WTC11 (cell line): Measurements from ENCODE around the gene RAB13. TPM values are rescaled to one million over a fixed set of nuclear protein-coding genes. Genes with fewer than 3 reads are reported as not detected.

ENCODE experiments used
- ATAC-seq: fragments of 200-7000 bp; cut with Tn5 transposase; 2 replicates; pipeline ENCODE4 v1.10.0; 2021; ENCODE audit warnings: mild to moderate bottlenecking, moderate library complexity
- CTCF ChIA-PET: fragments of 300-600 bp; sonication (Branson Sonifier 250); formaldehyde crosslinking; loops from one replicate; lab custom pipeline; 2021; ENCODE audit warnings: antibody characterized with exemption; lab: Charles Lee
- POLR2A ChIA-PET: fragments of 350-600 bp; sonication (Branson Sonifier 250); formaldehyde crosslinking; loops from one replicate; lab custom pipeline; 2021; ENCODE audit warnings: antibody characterized with exemption; lab: Charles Lee
- DNase-seq: peaks from one replicate; pipeline ENCODE4 v3.0.0; 2021; ENCODE audit warnings: low spot score
- H3K27ac Mint-ChIP-seq: 2 replicates; pipeline ENCODE4 v1.8.0; 2021; ENCODE audit warnings: mixed read lengths
- H3K27me3 Mint-ChIP-seq: 2 replicates; pipeline ENCODE4 v1.8.0; 2021; ENCODE audit warnings: low read depth, mild to moderate bottlenecking, moderate library complexity, mixed read lengths
- H3K36me3 Mint-ChIP-seq: 2 replicates; pipeline ENCODE4 v1.8.0; 2021; ENCODE audit warnings: mixed read lengths
- H3K4me1 Mint-ChIP-seq: 2 replicates; pipeline ENCODE4 v1.8.0; 2022; ENCODE audit warnings: mixed read lengths
- H3K4me3 Mint-ChIP-seq: 2 replicates; pipeline ENCODE4 v1.8.0; 2021; ENCODE audit warnings: mild to moderate bottlenecking, moderate library complexity, mixed read lengths
- H3K9me3 Mint-ChIP-seq: 2 replicates; pipeline ENCODE4 v1.8.0; 2021; ENCODE audit warnings: mixed read lengths
- ATF1 ChIP-seq: sonication (generic); formaldehyde crosslinking; IDR thresholded peaks from 2 replicates; pipeline ENCODE4 v1.8.1; 2023; ENCODE audit warnings: mild to moderate bottlenecking, moderate library complexity, missing genetic modification reagents
- ATF6 ChIP-seq: sonication (generic); formaldehyde crosslinking; IDR thresholded peaks from 2 replicates; pipeline ENCODE4 v1.8.1; 2023; ENCODE audit warnings: mild to moderate bottlenecking, missing genetic modification reagents
- ERG ChIP-seq: fragments of 250-450 bp; sonication (Bioruptor Pico); IDR thresholded peaks from 2 replicates; pipeline ENCODE4 v1.8.0; 2021; ENCODE audit warnings: mild to moderate bottlenecking
- ESRRA ChIP-seq: sonication (generic); formaldehyde crosslinking; IDR thresholded peaks from 2 replicates; pipeline ENCODE4 v1.8.1; 2022; ENCODE audit warnings: mild to moderate bottlenecking, missing genetic modification reagents, borderline replicate concordance
- MXD4 ChIP-seq: fragments of 250-450 bp; sonication (Bioruptor Pico); IDR thresholded peaks from 2 replicates; pipeline ENCODE4 v1.8.0; 2021; ENCODE audit warnings: mild to moderate bottlenecking, moderate library complexity, borderline replicate concordance
- NR1H2 ChIP-seq: sonication (generic); formaldehyde crosslinking; IDR thresholded peaks from 2 replicates; pipeline ENCODE4 v1.9.0; 2021; ENCODE audit warnings: mild to moderate bottlenecking, moderate library complexity, missing genetic modification reagents
- NR3C1 ChIP-seq: sonication (generic); formaldehyde crosslinking; conservative IDR thresholded peaks from 2 replicates; pipeline ENCODE4 v1.8.1; 2023; ENCODE audit warnings: low read depth, mild to moderate bottlenecking, missing genetic modification reagents
- PRRX2 ChIP-seq: fragments of 250-450 bp; sonication (Bioruptor Pico); IDR thresholded peaks from 2 replicates; pipeline ENCODE4 v1.8.0; 2021; ENCODE audit warnings: mild to moderate bottlenecking
- RELA ChIP-seq: sonication (generic); formaldehyde crosslinking; IDR thresholded peaks from 2 replicates; pipeline ENCODE4 v1.8.1; 2022; ENCODE audit warnings: missing genetic modification reagents, mild to moderate bottlenecking, borderline replicate concordance
- SMAD4 ChIP-seq: sonication (generic); formaldehyde crosslinking; IDR thresholded peaks from 2 replicates; pipeline ENCODE4 v1.8.0; 2022; ENCODE audit warnings: mild to moderate bottlenecking, missing genetic modification reagents
- TEAD4 ChIP-seq: sonication (generic); formaldehyde crosslinking; IDR thresholded peaks from 2 replicates; pipeline ENCODE4 v1.8.0; 2022; ENCODE audit warnings: mild to moderate bottlenecking, missing genetic modification reagents
- ZNF317 ChIP-seq: sonication (generic); formaldehyde crosslinking; IDR thresholded peaks from 2 replicates; pipeline ENCODE4 v1.8.1; 2023; ENCODE audit warnings: low read depth, mild to moderate bottlenecking, moderate library complexity, missing genetic modification reagents, borderline replicate concordance
- total RNA-seq: library from RNA; stranded (reverse); gene quantifications from 3 replicates; pipeline ENCODE4 v1.2.3, GENCODE V29; 2021
- TF ChIP-seq, protein P1 (sequence below): sonication (generic); formaldehyde crosslinking; IDR thresholded peaks from 2 replicates; pipeline ENCODE4 v1.8.0; 2023; ENCODE audit warnings: missing genetic modification reagents, mild to moderate bottlenecking, borderline replicate concordance
- TF ChIP-seq, protein P2 (sequence below): sonication (generic); formaldehyde crosslinking; IDR thresholded peaks from 2 replicates; pipeline ENCODE4 v1.8.1; 2023; ENCODE audit warnings: mild to moderate bottlenecking, moderate library complexity, missing genetic modification reagents
- TF ChIP-seq, protein P3 (sequence below): sonication (generic); formaldehyde crosslinking; IDR thresholded peaks from 2 replicates; pipeline ENCODE4 v1.8.1; 2022; ENCODE audit warnings: missing genetic modification reagents, borderline replicate concordance
- TF ChIP-seq, protein P4 (sequence below): sonication (generic); formaldehyde crosslinking; IDR thresholded peaks from 2 replicates; pipeline ENCODE4 v1.8.1; 2023; ENCODE audit warnings: mild to moderate bottlenecking, missing genetic modification reagents, moderate library complexity
- TF ChIP-seq, protein P5 (sequence below): fragments of 250-450 bp; sonication (Bioruptor Pico); IDR thresholded peaks from 2 replicates; pipeline ENCODE4 v1.9.0; 2021; ENCODE audit warnings: mild to moderate bottlenecking

RAB13 gene
- total RNA-seq, 1 experiment from 2014 or later, result 126 TPM

DNA sequence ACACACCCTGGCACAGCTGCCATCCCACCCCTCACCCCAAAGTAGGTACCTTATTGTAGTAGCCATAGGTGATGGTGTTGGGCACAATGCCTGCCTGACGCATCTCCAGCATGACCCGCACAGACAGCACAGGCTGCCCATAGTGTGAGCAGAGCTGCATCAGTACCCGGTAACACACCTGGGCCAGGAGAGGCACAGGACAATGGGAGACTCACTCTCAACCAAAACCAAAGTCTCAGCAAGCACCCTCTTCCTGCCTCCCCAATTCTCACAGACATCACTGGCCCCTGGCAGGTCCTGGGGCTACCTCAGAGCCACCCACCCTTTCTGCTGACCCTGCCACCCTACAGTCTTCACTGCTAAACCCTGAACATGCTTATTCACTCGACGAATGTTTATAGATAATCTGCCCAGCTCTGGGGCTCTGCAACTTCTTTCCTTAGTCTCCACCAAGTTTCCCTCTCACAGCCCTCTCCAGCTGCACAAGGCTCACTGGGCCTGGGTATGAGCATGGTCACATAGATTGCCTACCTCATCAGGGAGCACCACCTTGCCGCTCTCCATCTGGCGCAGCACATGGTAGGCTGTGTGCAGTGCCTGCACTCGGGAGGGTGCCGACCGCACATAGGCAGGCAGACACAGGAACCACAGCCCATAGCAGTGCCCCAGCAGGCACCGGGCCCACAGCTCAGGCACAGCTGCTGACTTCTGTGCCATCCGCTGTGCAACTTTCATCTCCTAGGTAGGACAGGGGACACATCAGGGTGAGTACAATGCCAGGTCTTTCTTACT lies 49.9 kb downstream of the RAB13 start:
- Mint-ChIP-seq H3K4me1 (no peaks in the 10 kb centered on the region), H3K36me3 (peaks cover 63% of the 10 kb centered on the region), H3K9me3 (no peaks in the 10 kb centered on the region), H3K27ac (peak overlapping the region; percentile 28; the same call in 1 of the 2 replicates), H3K27me3 (no peaks in the 10 kb centered on the region), H3K4me3 (no peak overlapping the region)
- ATAC-seq, result no peak
- TF ChIP-seq TEAD4 (no peak), ESRRA (CRISPR knock-in tag) (no peak), ATF6 (no peak), NR3C1 (CRISPR knock-in tag) (no peak), ATF1 (CRISPR knock-in tag) (no peak), PRRX2 (CRISPR knock-in tag) (no peak), ZNF317 (CRISPR knock-in tag) (no peak), RELA (CRISPR knock-in tag) (no peak)
- TF ChIP-seq, protein P1, sequence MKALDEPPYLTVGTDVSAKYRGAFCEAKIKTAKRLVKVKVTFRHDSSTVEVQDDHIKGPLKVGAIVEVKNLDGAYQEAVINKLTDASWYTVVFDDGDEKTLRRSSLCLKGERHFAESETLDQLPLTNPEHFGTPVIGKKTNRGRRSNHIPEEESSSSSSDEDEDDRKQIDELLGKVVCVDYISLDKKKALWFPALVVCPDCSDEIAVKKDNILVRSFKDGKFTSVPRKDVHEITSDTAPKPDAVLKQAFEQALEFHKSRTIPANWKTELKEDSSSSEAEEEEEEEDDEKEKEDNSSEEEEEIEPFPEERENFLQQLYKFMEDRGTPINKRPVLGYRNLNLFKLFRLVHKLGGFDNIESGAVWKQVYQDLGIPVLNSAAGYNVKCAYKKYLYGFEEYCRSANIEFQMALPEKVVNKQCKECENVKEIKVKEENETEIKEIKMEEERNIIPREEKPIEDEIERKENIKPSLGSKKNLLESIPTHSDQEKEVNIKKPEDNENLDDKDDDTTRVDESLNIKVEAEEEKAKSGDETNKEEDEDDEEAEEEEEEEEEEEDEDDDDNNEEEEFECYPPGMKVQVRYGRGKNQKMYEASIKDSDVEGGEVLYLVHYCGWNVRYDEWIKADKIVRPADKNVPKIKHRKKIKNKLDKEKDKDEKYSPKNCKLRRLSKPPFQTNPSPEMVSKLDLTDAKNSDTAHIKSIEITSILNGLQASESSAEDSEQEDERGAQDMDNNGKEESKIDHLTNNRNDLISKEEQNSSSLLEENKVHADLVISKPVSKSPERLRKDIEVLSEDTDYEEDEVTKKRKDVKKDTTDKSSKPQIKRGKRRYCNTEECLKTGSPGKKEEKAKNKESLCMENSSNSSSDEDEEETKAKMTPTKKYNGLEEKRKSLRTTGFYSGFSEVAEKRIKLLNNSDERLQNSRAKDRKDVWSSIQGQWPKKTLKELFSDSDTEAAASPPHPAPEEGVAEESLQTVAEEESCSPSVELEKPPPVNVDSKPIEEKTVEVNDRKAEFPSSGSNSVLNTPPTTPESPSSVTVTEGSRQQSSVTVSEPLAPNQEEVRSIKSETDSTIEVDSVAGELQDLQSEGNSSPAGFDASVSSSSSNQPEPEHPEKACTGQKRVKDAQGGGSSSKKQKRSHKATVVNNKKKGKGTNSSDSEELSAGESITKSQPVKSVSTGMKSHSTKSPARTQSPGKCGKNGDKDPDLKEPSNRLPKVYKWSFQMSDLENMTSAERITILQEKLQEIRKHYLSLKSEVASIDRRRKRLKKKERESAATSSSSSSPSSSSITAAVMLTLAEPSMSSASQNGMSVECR, result no peak
- TF ChIP-seq, protein P2, sequence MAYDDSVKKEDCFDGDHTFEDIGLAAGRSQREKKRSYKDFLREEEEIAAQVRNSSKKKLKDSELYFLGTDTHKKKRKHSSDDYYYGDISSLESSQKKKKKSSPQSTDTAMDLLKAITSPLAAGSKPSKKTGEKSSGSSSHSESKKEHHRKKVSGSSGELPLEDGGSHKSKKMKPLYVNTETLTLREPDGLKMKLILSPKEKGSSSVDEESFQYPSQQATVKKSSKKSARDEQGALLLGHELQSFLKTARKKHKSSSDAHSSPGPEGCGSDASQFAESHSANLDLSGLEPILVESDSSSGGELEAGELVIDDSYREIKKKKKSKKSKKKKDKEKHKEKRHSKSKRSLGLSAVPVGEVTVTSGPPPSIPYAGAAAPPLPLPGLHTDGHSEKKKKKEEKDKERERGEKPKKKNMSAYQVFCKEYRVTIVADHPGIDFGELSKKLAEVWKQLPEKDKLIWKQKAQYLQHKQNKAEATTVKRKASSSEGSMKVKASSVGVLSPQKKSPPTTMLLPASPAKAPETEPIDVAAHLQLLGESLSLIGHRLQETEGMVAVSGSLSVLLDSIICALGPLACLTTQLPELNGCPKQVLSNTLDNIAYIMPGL (CRISPR knock-in tag), result no peak
- TF ChIP-seq, protein P3, sequence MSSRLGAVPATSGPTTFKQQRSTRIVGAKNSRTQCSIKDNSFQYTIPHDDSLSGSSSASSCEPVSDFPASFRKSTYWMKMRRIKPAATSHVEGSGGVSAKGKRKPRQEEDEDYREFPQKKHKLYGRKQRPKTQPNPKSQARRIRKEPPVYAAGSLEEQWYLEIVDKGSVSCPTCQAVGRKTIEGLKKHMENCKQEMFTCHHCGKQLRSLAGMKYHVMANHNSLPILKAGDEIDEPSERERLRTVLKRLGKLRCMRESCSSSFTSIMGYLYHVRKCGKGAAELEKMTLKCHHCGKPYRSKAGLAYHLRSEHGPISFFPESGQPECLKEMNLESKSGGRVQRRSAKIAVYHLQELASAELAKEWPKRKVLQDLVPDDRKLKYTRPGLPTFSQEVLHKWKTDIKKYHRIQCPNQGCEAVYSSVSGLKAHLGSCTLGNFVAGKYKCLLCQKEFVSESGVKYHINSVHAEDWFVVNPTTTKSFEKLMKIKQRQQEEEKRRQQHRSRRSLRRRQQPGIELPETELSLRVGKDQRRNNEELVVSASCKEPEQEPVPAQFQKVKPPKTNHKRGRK (CRISPR knock-in tag), result no peak
- TF ChIP-seq, protein P4, sequence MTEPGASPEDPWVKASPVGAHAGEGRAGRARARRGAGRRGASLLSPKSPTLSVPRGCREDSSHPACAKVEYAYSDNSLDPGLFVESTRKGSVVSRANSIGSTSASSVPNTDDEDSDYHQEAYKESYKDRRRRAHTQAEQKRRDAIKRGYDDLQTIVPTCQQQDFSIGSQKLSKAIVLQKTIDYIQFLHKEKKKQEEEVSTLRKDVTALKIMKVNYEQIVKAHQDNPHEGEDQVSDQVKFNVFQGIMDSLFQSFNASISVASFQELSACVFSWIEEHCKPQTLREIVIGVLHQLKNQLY, result no peak
- ChIA-PET POLR2A (no interaction called here), CTCF (no interaction called here)
- DNase-seq, result no peak

DNA sequence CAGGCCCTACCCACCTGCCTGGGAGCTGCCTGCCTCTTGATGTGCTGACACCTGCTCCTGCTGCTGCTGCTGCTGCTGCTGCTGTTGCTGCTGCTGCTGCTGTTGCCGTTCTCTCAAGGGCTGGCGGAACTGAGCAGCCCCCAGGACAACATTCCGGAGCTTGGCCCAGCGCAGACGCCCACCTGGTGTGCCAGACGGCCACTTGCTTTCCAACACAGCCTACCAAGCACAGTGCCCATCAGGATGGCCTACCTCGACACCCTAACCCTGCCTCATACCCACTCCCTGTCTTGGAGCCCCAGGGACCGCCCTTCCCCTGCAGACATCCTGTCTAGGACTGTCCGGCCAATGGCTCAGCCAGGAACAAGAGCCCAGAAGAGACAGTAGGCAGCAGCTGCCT lies 51.4 kb downstream of the RAB13 start:
- no peak for DNase-seq
- TF ChIP-seq, protein P5, sequence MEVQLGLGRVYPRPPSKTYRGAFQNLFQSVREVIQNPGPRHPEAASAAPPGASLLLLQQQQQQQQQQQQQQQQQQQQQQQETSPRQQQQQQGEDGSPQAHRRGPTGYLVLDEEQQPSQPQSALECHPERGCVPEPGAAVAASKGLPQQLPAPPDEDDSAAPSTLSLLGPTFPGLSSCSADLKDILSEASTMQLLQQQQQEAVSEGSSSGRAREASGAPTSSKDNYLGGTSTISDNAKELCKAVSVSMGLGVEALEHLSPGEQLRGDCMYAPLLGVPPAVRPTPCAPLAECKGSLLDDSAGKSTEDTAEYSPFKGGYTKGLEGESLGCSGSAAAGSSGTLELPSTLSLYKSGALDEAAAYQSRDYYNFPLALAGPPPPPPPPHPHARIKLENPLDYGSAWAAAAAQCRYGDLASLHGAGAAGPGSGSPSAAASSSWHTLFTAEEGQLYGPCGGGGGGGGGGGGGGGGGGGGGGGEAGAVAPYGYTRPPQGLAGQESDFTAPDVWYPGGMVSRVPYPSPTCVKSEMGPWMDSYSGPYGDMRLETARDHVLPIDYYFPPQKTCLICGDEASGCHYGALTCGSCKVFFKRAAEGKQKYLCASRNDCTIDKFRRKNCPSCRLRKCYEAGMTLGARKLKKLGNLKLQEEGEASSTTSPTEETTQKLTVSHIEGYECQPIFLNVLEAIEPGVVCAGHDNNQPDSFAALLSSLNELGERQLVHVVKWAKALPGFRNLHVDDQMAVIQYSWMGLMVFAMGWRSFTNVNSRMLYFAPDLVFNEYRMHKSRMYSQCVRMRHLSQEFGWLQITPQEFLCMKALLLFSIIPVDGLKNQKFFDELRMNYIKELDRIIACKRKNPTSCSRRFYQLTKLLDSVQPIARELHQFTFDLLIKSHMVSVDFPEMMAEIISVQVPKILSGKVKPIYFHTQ (CRISPR knock-in tag), result no peak
- TF ChIP-seq ERG (CRISPR knock-in tag), result no peak
- TF ChIP-seq, protein P2 (CRISPR knock-in tag), result no peak
- TF ChIP-seq NR1H2 (CRISPR knock-in tag), result no peak
- no peak for TF ChIP-seq SMAD4 (CRISPR knock-in tag)
- no peak for TF ChIP-seq MXD4 (CRISPR knock-in tag)

More for the DNA sequence above, 51.4 kb downstream of the RAB13 start:
- Mint-ChIP-seq H3K36me3 (peaks cover 55% of the 10 kb centered on the region), H3K27ac (no peak overlapping the region), H3K4me1 (no peaks in the 10 kb centered on the region), H3K4me3 (no peak overlapping the region), H3K27me3 (no peaks in the 10 kb centered on the region), H3K9me3 (no peaks in the 10 kb centered on the region)
- CTCF ChIA-PET, result no interaction called here
- POLR2A ChIA-PET, result interaction anchor here (0.5 to 0.7 kb wide), 2 partner anchors 11 to 29 kb away, joined by 3 read pairs; no protein-coding TSS in a partner anchor
- ATAC-seq, result no peak
